Panc1 (cell line): ENCODE measurements around the gene PDZD4. TPM values are rescaled to one million over a fixed set of nuclear protein-coding genes. Genes with fewer than 3 reads are reported as not detected.

Experiments used
- ATAC-seq: fragments of 200-7000 bp; cut with Tn5 transposase; 2 replicates; pipeline ENCODE4 v1.9.1; 2020; ENCODE audit warnings: mild to moderate bottlenecking, moderate library complexity
- BruUV-seq: library from RNA; stranded (reverse); fragments of 400-500 nt; replicated peaks from 2 replicates; lab custom pipeline; 2021; lab: Mats Ljungman, UMichigan
- CTCF ChIA-PET: fragments of 300-600 bp; sonication (Branson Sonifier 250); formaldehyde crosslinking; loops from one replicate; lab custom pipeline; 2022; ENCODE audit warnings: antibody characterized with exemption; lab: Charles Lee
- POLR2A ChIA-PET: fragments of 300-600 bp; sonication (Branson Sonifier 250); formaldehyde crosslinking; loops from one replicate; lab custom pipeline; 2022; ENCODE audit warnings: antibody characterized with exemption; lab: Charles Lee
- DNase-seq: peaks from one replicate; pipeline ENCODE4 v3.0.0-alpha.2; 2010; ENCODE audit warnings: low read depth, low spot score
- H3K27ac ChIP-seq: 2 replicates; pipeline ENCODE4 v1.5.1; 2011; ENCODE audit warnings: mild to moderate bottlenecking, low read length, inconsistent platforms
- H3K27me3 ChIP-seq: fragments of 200-500 bp; sonication (Bioruptor generic); 2 replicates; pipeline ENCODE4 v1.6.0; 2014; ENCODE audit warnings: low read length, inconsistent platforms; ENCODE audit not compliant: control insufficient read depth, insufficient read depth
- H3K36me3 ChIP-seq: fragments of 200-500 bp; sonication (Bioruptor generic); 2 replicates; pipeline ENCODE4 v1.5.1; 2014; ENCODE audit warnings: inconsistent platforms, mild to moderate bottlenecking, low read length, moderate library complexity; ENCODE audit not compliant: control insufficient read depth, insufficient read depth
- H3K4me1 ChIP-seq: 2 replicates; pipeline ENCODE4 v1.5.1; 2011; ENCODE audit warnings: inconsistent platforms, mild to moderate bottlenecking, low read length, moderate library complexity; ENCODE audit not compliant: control insufficient read depth, insufficient read depth
- H3K4me3 ChIP-seq, 2 experiments: 2 replicates each; pipeline ENCODE4 v1.5.1; 2011 to 2012; ENCODE audit warnings: low read depth in 2 of 2, low read length in 2 of 2, mild to moderate bottlenecking in 2 of 2, inconsistent platforms in 1 of 2, moderate library complexity in 1 of 2
- H3K9me3 ChIP-seq: fragments of 200-500 bp; sonication (Bioruptor generic); 2 replicates; pipeline ENCODE4 v1.5.1; 2014; ENCODE audit warnings: low read depth, mild to moderate bottlenecking, inconsistent platforms, low read length, moderate library complexity; ENCODE audit not compliant: control insufficient read depth, insufficient read depth
- CTCF ChIP-seq: fragments of 450-650 bp; IDR thresholded peaks from 2 replicates; pipeline ENCODE4 v1.5.1; 2017; ENCODE audit warnings: mild to moderate bottlenecking
- POLR2AphosphoS5 ChIP-seq: IDR thresholded peaks from 2 replicates; pipeline ENCODE4 v1.6.1; 2012; ENCODE audit warnings: mild to moderate bottlenecking, low read depth, low read length, moderate library complexity
- SIN3A ChIP-seq: IDR thresholded peaks from 2 replicates; pipeline ENCODE4 v1.6.1; 2012; ENCODE audit warnings: low read depth, mild to moderate bottlenecking, low read length, moderate library complexity, borderline replicate concordance; ENCODE audit not compliant: insufficient read depth
- TCF7L2 ChIP-seq: IDR thresholded peaks from 2 replicates; pipeline ENCODE4 v1.6.1; 2011; ENCODE audit warnings: mild to moderate bottlenecking, low read depth, low read length, inconsistent platforms
- in situ Hi-C: cut with HindIII; loops from 2 replicates; pipeline ENCODE4 v1.10.0; 2016; ENCODE audit warnings: low sequenced_read_pairs, low pct_unique_long_range_greater_than_20kb
- intact Hi-C: fragments of 100-400 bp; cut with micrococcal nuclease; formaldehyde crosslinking; loops from one replicate; pipeline ENCODE4 v1.10.0; 2022; ENCODE audit not compliant: unreplicated experiment
- total RNA-seq: library from RNA; stranded (reverse); gene quantifications from one replicate; pipeline ENCODE4 v1.2.1, GENCODE V29; 2021; ENCODE audit not compliant: unreplicated experiment
- TF ChIP-seq, protein P1 (sequence below), 2 experiments: IDR thresholded peaks; 2 replicates each; pipeline ENCODE4 v1.6.1; 2011 to 2012; ENCODE audit warnings: low read depth in 2 of 2, control low read depth in 1 of 2, low read length in 1 of 2, mild to moderate bottlenecking in 1 of 2, moderate library complexity in 1 of 2; ENCODE audit not compliant: insufficient read depth in 1 of 2

Gene PDZD4
- total RNA-seq, 1 experiment from 2014 or later = 37.2 TPM

DNA sequence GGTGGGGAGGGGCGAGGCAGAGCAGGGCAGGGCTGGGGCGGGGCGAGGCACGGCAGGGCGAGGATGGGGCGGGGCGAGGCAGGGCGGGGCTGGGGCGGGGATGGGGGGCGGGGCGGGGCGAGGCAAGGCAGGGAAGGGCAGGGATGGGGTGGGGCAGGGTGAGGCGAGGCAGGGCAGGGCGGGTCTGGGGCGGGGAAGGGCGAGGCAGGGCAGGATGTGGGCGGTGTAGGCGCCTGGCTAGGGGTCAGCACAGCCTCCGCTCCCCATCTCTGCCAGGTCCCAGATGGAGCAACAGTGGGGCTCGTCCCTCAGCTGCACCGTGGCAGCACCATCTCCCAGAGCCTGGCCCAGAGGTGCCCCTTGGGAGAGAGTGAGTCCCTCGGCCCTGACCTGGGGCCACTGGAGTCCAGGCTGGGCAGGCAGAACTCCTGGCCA, 53.7 kb downstream of the PDZD4 start:
- no TSS peak for BruUV-seq
- TF ChIP-seq POLR2AphosphoS5 = no peak
- TF ChIP-seq TCF7L2 = no peak
- no peak for TF ChIP-seq SIN3A
- TF ChIP-seq, protein P1, sequence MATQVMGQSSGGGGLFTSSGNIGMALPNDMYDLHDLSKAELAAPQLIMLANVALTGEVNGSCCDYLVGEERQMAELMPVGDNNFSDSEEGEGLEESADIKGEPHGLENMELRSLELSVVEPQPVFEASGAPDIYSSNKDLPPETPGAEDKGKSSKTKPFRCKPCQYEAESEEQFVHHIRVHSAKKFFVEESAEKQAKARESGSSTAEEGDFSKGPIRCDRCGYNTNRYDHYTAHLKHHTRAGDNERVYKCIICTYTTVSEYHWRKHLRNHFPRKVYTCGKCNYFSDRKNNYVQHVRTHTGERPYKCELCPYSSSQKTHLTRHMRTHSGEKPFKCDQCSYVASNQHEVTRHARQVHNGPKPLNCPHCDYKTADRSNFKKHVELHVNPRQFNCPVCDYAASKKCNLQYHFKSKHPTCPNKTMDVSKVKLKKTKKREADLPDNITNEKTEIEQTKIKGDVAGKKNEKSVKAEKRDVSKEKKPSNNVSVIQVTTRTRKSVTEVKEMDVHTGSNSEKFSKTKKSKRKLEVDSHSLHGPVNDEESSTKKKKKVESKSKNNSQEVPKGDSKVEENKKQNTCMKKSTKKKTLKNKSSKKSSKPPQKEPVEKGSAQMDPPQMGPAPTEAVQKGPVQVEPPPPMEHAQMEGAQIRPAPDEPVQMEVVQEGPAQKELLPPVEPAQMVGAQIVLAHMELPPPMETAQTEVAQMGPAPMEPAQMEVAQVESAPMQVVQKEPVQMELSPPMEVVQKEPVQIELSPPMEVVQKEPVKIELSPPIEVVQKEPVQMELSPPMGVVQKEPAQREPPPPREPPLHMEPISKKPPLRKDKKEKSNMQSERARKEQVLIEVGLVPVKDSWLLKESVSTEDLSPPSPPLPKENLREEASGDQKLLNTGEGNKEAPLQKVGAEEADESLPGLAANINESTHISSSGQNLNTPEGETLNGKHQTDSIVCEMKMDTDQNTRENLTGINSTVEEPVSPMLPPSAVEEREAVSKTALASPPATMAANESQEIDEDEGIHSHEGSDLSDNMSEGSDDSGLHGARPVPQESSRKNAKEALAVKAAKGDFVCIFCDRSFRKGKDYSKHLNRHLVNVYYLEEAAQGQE (IDR thresholded peaks at IDR 0.05; ENCODE audit: insufficient read depth in 1 of 2, low read depth in 2 of 2, low read length in 1 of 2) = no peak
- no peak for TF ChIP-seq CTCF
- Histone ChIP-seq H3K36me3 (no peaks in the 10 kb centered on the region), H3K27me3 (no peaks in the 10 kb centered on the region), H3K27ac (no peak overlapping the region), H3K4me3 (no peak overlapping the region), H3K9me3 (no peaks in the 10 kb centered on the region), H3K4me1 (peaks cover 15% of the 10 kb centered on the region)
- ChIA-PET CTCF (no interaction called here), POLR2A (no interaction called here)
- DNase-seq (no peak), ATAC-seq (no peak)
- in situ Hi-C loops = no loop called here
- intact Hi-C loops = no loop called here

DNA sequence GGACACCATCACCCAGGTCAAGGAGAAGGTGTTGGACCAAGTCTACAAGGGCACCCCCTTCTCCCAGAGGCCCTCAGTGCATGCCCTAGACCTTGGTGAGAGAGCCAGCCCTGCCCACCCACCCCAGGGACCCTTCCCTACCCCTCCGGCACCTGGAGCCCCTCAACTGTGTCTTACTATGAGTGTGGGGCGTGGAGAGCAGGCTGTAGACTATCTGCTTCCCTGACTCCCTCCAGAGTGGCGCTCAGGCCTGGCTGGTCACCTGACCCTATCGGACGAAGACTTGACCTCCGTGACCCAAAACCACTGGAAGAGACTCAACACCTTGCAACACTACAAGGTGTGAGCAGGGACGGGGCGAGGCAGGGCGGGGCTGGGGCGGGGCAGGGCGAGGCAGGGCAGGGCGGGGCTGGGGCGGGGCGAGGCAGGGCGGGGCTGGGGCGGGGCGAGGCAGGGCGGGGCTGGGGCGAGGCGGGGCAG, 54.2 kb downstream of the PDZD4 start:
- no peaks in the 10 kb centered on the region for H3K27me3 ChIP-seq
- intact Hi-C loops (no loop called here), in situ Hi-C loops (no loop called here)
- ATAC-seq = no peak
- ChIA-PET CTCF (no interaction called here), POLR2A (no interaction called here)
- H3K27ac ChIP-seq = no peak overlapping the region
- H3K4me3 ChIP-seq = no peak overlapping the region
- DNase-seq = no peak
- H3K9me3 ChIP-seq = no peaks in the 10 kb centered on the region
- TF ChIP-seq TCF7L2 (no peak), CTCF (no peak), POLR2AphosphoS5 (no peak), SIN3A (no peak)
- TF ChIP-seq, protein P1 (IDR thresholded peaks at IDR 0.05; ENCODE audit: insufficient read depth in 1 of 2, low read depth in 2 of 2, low read length in 1 of 2) = no peak
- no peaks in the 10 kb centered on the region for H3K36me3 ChIP-seq
- BruUV-seq = no TSS peak
- peaks cover 10% of the 10 kb centered on the region for H3K4me1 ChIP-seq
